NCI-H1105 treated with DMSO at 0.1 percent for 48 hours (cell line): ENCODE data around the gene DISC1.
"Not testable (repeated sequence)": the region's sequence is repeated elsewhere in the genome, so short reads cannot be mapped to it uniquely, and the experiment has no call there.

Experiments
- DNase-seq: peaks from one replicate; lab custom pipeline; 2025; lab: John Stamatoyannopoulos, UW

The DISC1 gene

GRCh38 chr1:231636157-231636556, 9.6 kb downstream of the DISC1 start:
- no peak for DNase-seq

GRCh38 chr1:231636922-231637321, 10.3 kb downstream of the DISC1 start:
- not testable (repeated sequence) for DNase-seq

GRCh38 chr1:231638647-231639046, 12.1 kb downstream of the DISC1 start:
- no peak for DNase-seq

- no peak for DNase-seq
Observed at GRCh38 chr1:231639819-231640218, 13.2 kb downstream of the DISC1 start.

- not testable (repeated sequence) for DNase-seq
Observed at GRCh38 chr1:231641444-231641843, 14.9 kb downstream of the DISC1 start.

GRCh38 chr1:231642061-231642460, 15.5 kb downstream of the DISC1 start:
- not testable (repeated sequence) for DNase-seq

- no peak for DNase-seq
Observed at GRCh38 chr1:231642618-231643017, 16.0 kb downstream of the DISC1 start.

- no peak for DNase-seq
Observed at GRCh38 chr1:231643071-231643934, 16.7 kb downstream of the DISC1 start.

- no peak for DNase-seq
Observed at GRCh38 chr1:231643935-231644237, 17.3 kb downstream of the DISC1 start.

- DNase-seq = not testable (repeated sequence)
Observed at GRCh38 chr1:231645634-231646033, 19.0 kb downstream of the DISC1 start.

GRCh38 chr1:231646165-231646564, 19.6 kb downstream of the DISC1 start:
- not testable (repeated sequence) for DNase-seq

GRCh38 chr1:231651621-231652260, 25.2 kb downstream of the DISC1 start:
- not testable (repeated sequence) for DNase-seq

- DNase-seq = no peak
Observed at GRCh38 chr1:231653632-231654031, 27.0 kb downstream of the DISC1 start.

- DNase-seq = no peak
Observed at GRCh38 chr1:231656741-231657140, 30.2 kb downstream of the DISC1 start.

GRCh38 chr1:231658223-231658622, 31.6 kb downstream of the DISC1 start:
- DNase-seq = not testable (repeated sequence)

GRCh38 chr1:231660198-231660597, 33.6 kb downstream of the DISC1 start:
- no peak for DNase-seq

GRCh38 chr1:231663211-231663792, 36.7 kb downstream of the DISC1 start:
- no peak for DNase-seq

- no peak for DNase-seq
Observed at GRCh38 chr1:231665101-231665500, 38.5 kb downstream of the DISC1 start.

GRCh38 chr1:231665726-231666125, 39.1 kb downstream of the DISC1 start:
- DNase-seq = no peak

GRCh38 chr1:231666220-231666936, 39.8 kb downstream of the DISC1 start:
- DNase-seq = no peak

GRCh38 chr1:231666937-231667608, 40.5 kb downstream of the DISC1 start:
- no peak for DNase-seq
